MM.1S (cell line): ENCODE measurements around the gene TMEM242.

Experiments used
- DNase-seq: peaks from one replicate; pipeline ENCODE4 v3.0.0-alpha.2; 2015
- H2AFZ ChIP-seq: fragments of 300-600 bp; sonication (generic); 2 replicates; pipeline ENCODE4 v1.6.0; 2016; ENCODE audit warnings: antibody characterized with exemption, low read length
- H3F3A ChIP-seq: fragments of 300-600 bp; sonication (generic); 2 replicates; pipeline ENCODE4 v1.6.1; 2016; ENCODE audit warnings: mild to moderate bottlenecking, antibody characterized with exemption, low read length, moderate library complexity, mixed read lengths; ENCODE audit not compliant: insufficient read depth
- H3K27ac ChIP-seq: fragments of 300-600 bp; sonication (generic); 2 replicates; pipeline ENCODE4 v1.5.1; 2016; ENCODE audit warnings: mild to moderate bottlenecking, low read length
- H3K27me3 ChIP-seq: fragments of 300-600 bp; sonication (generic); replicated peaks from 2 replicates; pipeline ENCODE4 v1.6.0; 2016; ENCODE audit warnings: low read length; ENCODE audit not compliant: insufficient read depth
- H3K36me3 ChIP-seq: fragments of 300-600 bp; sonication (generic); replicated peaks from 2 replicates; pipeline ENCODE4 v1.6.1; 2016; ENCODE audit warnings: mild to moderate bottlenecking, low read length, mixed read lengths; ENCODE audit not compliant: insufficient read depth
- H3K4me1 ChIP-seq: fragments of 300-600 bp; sonication (generic); 2 replicates; pipeline ENCODE4 v1.6.1; 2016; ENCODE audit warnings: low read length, mixed read lengths
- H3K4me2 ChIP-seq: fragments of 300-600 bp; sonication (generic); 2 replicates; pipeline ENCODE4 v1.6.0; 2016; ENCODE audit warnings: low read depth, low read length
- H3K4me3 ChIP-seq: fragments of 300-600 bp; sonication (generic); 2 replicates; pipeline ENCODE4 v1.5.1; 2016; ENCODE audit warnings: low read length, mixed read lengths
- H3K79me2 ChIP-seq: fragments of 300-600 bp; sonication (generic); 2 replicates; pipeline ENCODE4 v1.6.1; 2016; ENCODE audit warnings: mixed run types, low read length, mixed read lengths
- H3K9ac ChIP-seq: fragments of 300-600 bp; sonication (generic); 2 replicates; pipeline ENCODE4 v1.6.1; 2016; ENCODE audit warnings: low read length, mixed read lengths
- H3K9me2 ChIP-seq: fragments of 300-600 bp; sonication (generic); replicated peaks from 2 replicates; pipeline ENCODE4 v1.6.1; 2016; ENCODE audit warnings: mild to moderate bottlenecking, low read length, mixed read lengths; ENCODE audit not compliant: insufficient read depth
- H3K9me3 ChIP-seq: fragments of 300-600 bp; sonication (generic); replicated peaks from 2 replicates; pipeline ENCODE4 v1.6.1; 2016; ENCODE audit warnings: mild to moderate bottlenecking, low read length, mixed read lengths; ENCODE audit not compliant: insufficient read depth
- H4K20me1 ChIP-seq: fragments of 300-600 bp; sonication (generic); 2 replicates; pipeline ENCODE4 v1.6.1; 2016; ENCODE audit warnings: mild to moderate bottlenecking, low read length, moderate library complexity, mixed read lengths; ENCODE audit not compliant: insufficient read depth
- EZH2 ChIP-seq: fragments of 300-600 bp; sonication (generic); optimal IDR thresholded peaks from 2 replicates; pipeline ENCODE3; 2017; ENCODE audit warnings: low read depth, mild to moderate bottlenecking, antibody characterized with exemption, low read length, mixed read lengths
- EZH2phosphoT487 ChIP-seq: fragments of 300-600 bp; sonication (generic); IDR thresholded peaks from 2 replicates; pipeline ENCODE4 v1.6.1; 2018; ENCODE audit warnings: antibody characterized with exemption, low read length
- TF ChIP-seq, protein P1 (sequence below): fragments of 300-600 bp; sonication (generic); IDR thresholded peaks from 2 replicates; pipeline ENCODE4 v1.5.1; 2016; ENCODE audit warnings: antibody characterized with exemption, low read length, mixed read lengths

Gene TMEM242

DNA sequence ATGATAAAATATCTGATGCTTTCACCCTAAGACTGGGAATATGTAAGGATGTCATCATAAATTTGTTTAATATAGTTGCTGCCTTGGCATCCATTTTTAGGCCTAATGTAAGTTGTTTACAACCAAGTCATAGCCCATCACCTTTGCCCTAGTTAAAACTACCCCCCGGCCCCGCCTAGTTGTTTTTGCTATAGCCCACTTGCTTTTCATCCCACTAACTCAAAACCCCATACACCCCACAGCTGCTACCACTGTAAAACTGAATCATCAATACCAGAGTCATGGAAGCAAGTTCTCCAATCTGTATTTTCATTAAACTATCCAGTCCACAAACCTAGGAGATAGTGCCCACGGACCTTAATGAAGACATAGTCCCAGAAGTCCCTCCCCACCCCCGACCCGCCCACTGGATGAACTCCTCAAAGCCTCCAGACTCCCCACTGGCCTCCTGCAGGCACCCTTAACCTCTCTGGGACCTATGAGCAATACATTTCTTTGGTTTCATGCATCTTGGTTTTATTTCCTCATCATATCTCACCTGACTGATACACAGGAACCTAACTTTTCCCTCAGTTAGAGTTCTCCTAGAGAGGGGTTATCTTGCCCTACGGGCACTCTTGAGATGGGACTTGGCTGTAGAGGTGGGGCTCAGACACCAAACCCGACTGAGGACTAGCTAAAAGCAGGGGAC, 45.2 kb upstream of the TMEM242 start:
- Histone ChIP-seq H3K9ac (no peak overlapping the region), H3K79me2 (no peaks in the 10 kb centered on the region), H3K4me2 (no peak overlapping the region), H2AFZ (no peak overlapping the region), H3K9me3 (no peaks in the 10 kb centered on the region), H3K36me3 (no peaks in the 10 kb centered on the region), H4K20me1 (no peaks in the 10 kb centered on the region), H3F3A (peaks cover 7% of the 10 kb centered on the region; the same call in 1 of the 2 replicates), H3K4me3 (no peak overlapping the region), H3K4me1 (peaks cover 9% of the 10 kb centered on the region; the same call in 1 of the 2 replicates), H3K27ac (no peak overlapping the region), H3K27me3 (peaks cover 35% of the 10 kb centered on the region), H3K9me2 (no peaks in the 10 kb centered on the region)
- no peak for DNase-seq
- TF ChIP-seq EZH2: no peak
- no peak for TF ChIP-seq EZH2phosphoT487
- TF ChIP-seq, protein P1, sequence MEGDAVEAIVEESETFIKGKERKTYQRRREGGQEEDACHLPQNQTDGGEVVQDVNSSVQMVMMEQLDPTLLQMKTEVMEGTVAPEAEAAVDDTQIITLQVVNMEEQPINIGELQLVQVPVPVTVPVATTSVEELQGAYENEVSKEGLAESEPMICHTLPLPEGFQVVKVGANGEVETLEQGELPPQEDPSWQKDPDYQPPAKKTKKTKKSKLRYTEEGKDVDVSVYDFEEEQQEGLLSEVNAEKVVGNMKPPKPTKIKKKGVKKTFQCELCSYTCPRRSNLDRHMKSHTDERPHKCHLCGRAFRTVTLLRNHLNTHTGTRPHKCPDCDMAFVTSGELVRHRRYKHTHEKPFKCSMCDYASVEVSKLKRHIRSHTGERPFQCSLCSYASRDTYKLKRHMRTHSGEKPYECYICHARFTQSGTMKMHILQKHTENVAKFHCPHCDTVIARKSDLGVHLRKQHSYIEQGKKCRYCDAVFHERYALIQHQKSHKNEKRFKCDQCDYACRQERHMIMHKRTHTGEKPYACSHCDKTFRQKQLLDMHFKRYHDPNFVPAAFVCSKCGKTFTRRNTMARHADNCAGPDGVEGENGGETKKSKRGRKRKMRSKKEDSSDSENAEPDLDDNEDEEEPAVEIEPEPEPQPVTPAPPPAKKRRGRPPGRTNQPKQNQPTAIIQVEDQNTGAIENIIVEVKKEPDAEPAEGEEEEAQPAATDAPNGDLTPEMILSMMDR: no peak

DNA sequence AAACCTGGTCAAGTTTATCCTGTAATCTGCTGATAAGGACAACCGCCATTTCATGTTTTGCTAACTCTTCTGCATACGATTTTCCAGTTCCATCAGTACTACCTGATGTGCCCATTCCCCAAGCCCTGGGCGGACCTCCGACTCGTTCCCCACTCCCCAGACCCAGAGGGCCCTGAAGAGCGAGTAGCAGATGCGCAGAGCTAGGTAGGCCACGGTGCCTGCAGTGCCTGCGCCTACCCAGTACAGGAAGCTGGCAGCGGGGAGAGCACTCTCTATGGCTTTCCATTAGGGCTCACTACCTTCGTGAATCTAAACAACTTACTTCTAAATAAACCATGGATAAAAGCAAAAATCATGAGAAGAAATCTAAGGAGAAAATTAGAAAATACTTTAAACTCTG, 43.3 kb upstream of the TMEM242 start:
- H3K36me3 ChIP-seq: no peaks in the 10 kb centered on the region
- H3K27me3 ChIP-seq: peaks cover 21% of the 10 kb centered on the region
- DNase-seq: no peak
- no peaks in the 10 kb centered on the region for H3K9me2 ChIP-seq
- H3F3A ChIP-seq: peaks cover 7% of the 10 kb centered on the region; the same call in 1 of the 2 replicates
- no peak overlapping the region for H3K4me2 ChIP-seq
- H3K4me3 ChIP-seq: no peak overlapping the region
- H3K27ac ChIP-seq: no peak overlapping the region
- H3K79me2 ChIP-seq: no peaks in the 10 kb centered on the region
- peaks cover 9% of the 10 kb centered on the region; the same call in 1 of the 2 replicates for H3K4me1 ChIP-seq
- TF ChIP-seq, protein P1: no peak
- TF ChIP-seq EZH2 (no peak), EZH2phosphoT487 (no peak)
- H3K9me3 ChIP-seq: no peaks in the 10 kb centered on the region
- H2AFZ ChIP-seq: no peak overlapping the region
- no peak overlapping the region for H3K9ac ChIP-seq
- H4K20me1 ChIP-seq: no peaks in the 10 kb centered on the region

DNA sequence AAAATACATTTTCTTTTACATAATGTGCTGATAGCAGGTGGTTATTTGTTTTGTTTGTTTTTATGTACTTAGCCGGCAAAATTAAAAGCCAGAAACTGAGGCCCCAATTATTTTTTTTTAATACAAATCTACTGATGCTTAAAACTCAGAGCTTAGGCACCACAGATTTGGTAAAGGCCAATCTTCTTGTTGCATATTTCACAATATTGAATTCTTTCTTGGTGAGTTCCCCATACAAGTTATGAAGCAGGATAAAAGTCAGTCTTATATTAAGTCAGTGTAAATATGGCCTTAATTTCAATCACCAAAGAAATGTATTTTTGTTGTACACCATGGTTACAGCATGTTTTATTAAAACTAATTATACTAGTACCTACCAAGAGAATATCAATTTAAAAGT, 41.4 kb upstream of the TMEM242 start:
- Histone ChIP-seq H3F3A (peaks cover 2% of the 10 kb centered on the region; the same call in 1 of the 2 replicates), H3K36me3 (no peaks in the 10 kb centered on the region), H3K9me2 (no peaks in the 10 kb centered on the region), H3K4me3 (no peak overlapping the region), H3K4me2 (no peak overlapping the region), H3K4me1 (peaks cover 4% of the 10 kb centered on the region; the same call in 1 of the 2 replicates), H3K79me2 (no peaks in the 10 kb centered on the region), H3K27me3 (peaks cover 15% of the 10 kb centered on the region), H3K9me3 (no peaks in the 10 kb centered on the region), H3K27ac (no peak overlapping the region), H3K9ac (no peak overlapping the region), H4K20me1 (no peaks in the 10 kb centered on the region), H2AFZ (no peak overlapping the region)
- DNase-seq: no peak
- no peak for TF ChIP-seq EZH2
- TF ChIP-seq, protein P1: no peak
- no peak for TF ChIP-seq EZH2phosphoT487
